SU-DHL-6 (cell line): ENCODE results near the gene LRRC3B.

ENCODE experiments used
- CTCF ChIP-seq: fragments of 200-600 bp; sonication (generic); IDR thresholded peaks from one replicate; pipeline ENCODE4 v1.5.1; 2017; ENCODE audit warnings: antibody characterized with exemption, mild to moderate bottlenecking, low read length, moderate library complexity; ENCODE audit not compliant: insufficient read depth, poor library complexity, severe bottlenecking
- EZH2phosphoT487 ChIP-seq: fragments of 200-600 bp; sonication (generic), shearing (Covaris generic); conservative IDR thresholded peaks from 2 replicates; pipeline ENCODE4 v1.6.1; 2018; ENCODE audit warnings: mild to moderate bottlenecking, antibody characterized with exemption, low read length, moderate library complexity, mixed read lengths

DNA sequence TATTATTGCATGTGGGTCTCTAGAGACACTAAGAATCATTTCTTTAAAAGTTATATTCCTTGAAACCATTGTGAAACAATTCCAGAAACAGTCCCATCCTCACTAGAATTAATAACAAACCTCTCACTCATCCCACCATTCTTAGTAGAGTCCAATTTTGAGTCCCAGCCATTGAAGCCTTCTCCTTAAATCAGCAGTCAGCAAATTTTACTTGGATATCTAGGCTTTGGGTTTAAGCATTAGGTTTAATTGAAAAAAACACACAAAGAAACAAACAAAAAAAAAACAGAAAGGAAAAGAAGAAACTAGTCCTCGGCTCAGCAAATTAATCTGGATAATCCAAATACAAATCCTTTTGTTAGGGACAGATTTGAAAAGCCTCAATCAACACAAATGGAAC is 109.3 kb downstream of the LRRC3B start:
- TF ChIP-seq CTCF (no peak), EZH2phosphoT487 (no peak)
